HUES64 (cell line): ENCODE data around the gene IFNB1. TPM values are rescaled to one million over a fixed set of nuclear protein-coding genes. Genes with fewer than 3 reads are reported as not detected.

Experiments used
- H3K27ac ChIP-seq: 2 replicates; pipeline ENCODE4 v1.7.0; 2013; ENCODE audit warnings: low read depth, low read length, inconsistent platforms
- H3K27me3 ChIP-seq: 2 replicates; pipeline ENCODE4 v1.6.1; 2013; ENCODE audit warnings: mild to moderate bottlenecking, low read length; ENCODE audit not compliant: insufficient read depth
- H3K36me3 ChIP-seq: 2 replicates; pipeline ENCODE4 v1.6.1; 2013; ENCODE audit warnings: mild to moderate bottlenecking, low read length; ENCODE audit not compliant: insufficient read depth
- H3K4me1 ChIP-seq: 2 replicates; pipeline ENCODE4 v1.6.1; 2013; ENCODE audit warnings: mild to moderate bottlenecking, low read length, moderate library complexity; ENCODE audit not compliant: insufficient read depth
- H3K4me3 ChIP-seq: 2 replicates; pipeline ENCODE4 v1.5.1; 2013; ENCODE audit warnings: mild to moderate bottlenecking, low read length, moderate library complexity
- H3K9ac ChIP-seq: 2 replicates; pipeline ENCODE4 v1.6.1; 2013; ENCODE audit warnings: mild to moderate bottlenecking, low read depth, low read length
- H3K9me3 ChIP-seq: 2 replicates; pipeline ENCODE4 v1.6.1; 2013; ENCODE audit warnings: low read depth, low read length; ENCODE audit not compliant: insufficient read depth
- WGBS: fragments of 150-250, 120-280 bp; methylation state at CpG from one replicate; pipeline ENCODE4 v1.1.7; 2013; ENCODE audit warnings: missing lambda C conversion rate; 5-methylcytosine and 5-hydroxymethylcytosine counted together
- polyA plus RNA-seq, 2 experiments: library from polyadenylated mRNA; stranded (reverse); fragments of 50-300 nt; gene quantifications; one replicate each; pipeline ENCODE4 v1.2.3, GENCODE V29; 2013

Gene IFNB1
- polyA plus RNA-seq (2013, experiment 1 of 2) = not detected
- polyA plus RNA-seq (2013, experiment 2 of 2) = not detected

DNA sequence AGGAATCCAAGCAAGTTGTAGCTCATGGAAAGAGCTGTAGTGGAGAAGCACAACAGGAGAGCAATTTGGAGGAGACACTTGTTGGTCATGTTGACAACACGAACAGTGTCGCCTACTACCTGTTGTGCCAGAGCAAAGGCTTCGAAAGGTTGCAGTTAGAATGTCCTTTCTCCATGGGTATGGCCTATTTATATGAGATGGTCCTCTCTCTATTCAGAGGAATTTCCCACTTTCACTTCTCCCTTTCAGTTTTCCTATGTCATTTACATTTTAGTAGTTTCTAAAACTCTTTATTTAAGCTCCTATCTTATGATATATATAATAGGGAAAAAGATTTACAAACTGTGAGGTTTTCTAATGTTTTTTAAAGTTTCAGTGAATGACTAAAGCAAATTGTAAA, at the start of gene IFNB1:
TSS of gene IFNB1 (minus strand) at position 162 of the 400 bp plus-strand sequence. CDS start at position 89, 73 bp downstream.
- H3K27ac ChIP-seq = no peak within 1 kb of the TSS
- no peaks in the 10 kb centered on the region for H3K27me3 ChIP-seq
- no peaks in the 10 kb centered on the region for H3K36me3 ChIP-seq
- H3K4me1 ChIP-seq = peaks cover 12% of the 10 kb centered on the region
- no peak within 1 kb of the TSS for H3K9ac ChIP-seq
- no peak within 1 kb of the TSS for H3K4me3 ChIP-seq
- 98% methylated on average over 3 of the region's 3 CpGs for WGBS
- H3K9me3 ChIP-seq = no peaks in the 10 kb centered on the region

- no peaks in the 10 kb centered on the region for H3K36me3 ChIP-seq
- H3K27ac ChIP-seq = no peak overlapping the region
- H3K9me3 ChIP-seq = no peaks in the 10 kb centered on the region
- no peak overlapping the region for H3K9ac ChIP-seq
- H3K4me1 ChIP-seq = no peaks in the 10 kb centered on the region
- WGBS = 90% methylated on average over 4 of the region's 4 CpGs
- H3K4me3 ChIP-seq = no peak overlapping the region
- H3K27me3 ChIP-seq = no peaks in the 10 kb centered on the region
These were observed 44.0 kb upstream of the IFNB1 start for GRCh38 chr9:21121595-21122251.

GRCh38 chr9:21121079-21121478, 43.3 kb upstream of the IFNB1 start:
- Histone ChIP-seq H3K36me3 (no peaks in the 10 kb centered on the region), H3K27me3 (no peaks in the 10 kb centered on the region), H3K9me3 (no peaks in the 10 kb centered on the region), H3K4me3 (no peak overlapping the region), H3K9ac (no peak overlapping the region), H3K4me1 (no peaks in the 10 kb centered on the region), H3K27ac (no peak overlapping the region)
- 92% methylated on average over 2 of the region's 2 CpGs for WGBS

- Histone ChIP-seq H3K4me3 (no peak overlapping the region), H3K27ac (no peak overlapping the region), H3K9ac (no peak overlapping the region), H3K36me3 (no peaks in the 10 kb centered on the region), H3K4me1 (no peaks in the 10 kb centered on the region), H3K27me3 (no peaks in the 10 kb centered on the region), H3K9me3 (no peaks in the 10 kb centered on the region)
- 90% methylated on average over 7 of the region's 7 CpGs for WGBS
These were observed 41.5 kb upstream of the IFNB1 start for GRCh38 chr9:21119093-21119770.

DNA sequence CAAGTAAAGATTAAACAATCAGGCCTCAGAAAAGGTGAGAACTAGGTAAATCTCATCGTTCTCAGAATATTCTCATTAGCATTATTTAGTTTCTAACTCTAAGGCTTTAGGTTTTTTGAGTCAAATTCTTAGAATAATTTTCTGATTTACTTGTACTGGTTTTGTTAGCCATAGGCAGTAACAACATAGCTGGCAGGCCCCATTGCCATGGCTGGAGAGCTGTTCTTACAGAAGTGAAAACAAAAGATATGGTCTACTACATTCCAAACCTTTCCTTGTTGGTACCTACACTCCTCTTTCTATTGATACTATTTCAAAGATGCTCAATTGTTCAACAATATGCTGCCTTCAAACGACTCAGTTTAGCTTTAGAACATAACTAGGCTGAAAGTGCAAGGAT, 36.6 kb upstream of the IFNB1 start:
- no peak overlapping the region for H3K27ac ChIP-seq
- H3K4me1 ChIP-seq = no peaks in the 10 kb centered on the region
- 82% methylated on average over 1 of the region's 2 CpGs for WGBS
- no peak overlapping the region for H3K4me3 ChIP-seq
- H3K36me3 ChIP-seq = no peaks in the 10 kb centered on the region
- H3K27me3 ChIP-seq = no peaks in the 10 kb centered on the region
- H3K9ac ChIP-seq = no peak overlapping the region
- H3K9me3 ChIP-seq = no peaks in the 10 kb centered on the region

- Histone ChIP-seq H3K9ac (no peak overlapping the region), H3K27me3 (no peaks in the 10 kb centered on the region), H3K9me3 (no peaks in the 10 kb centered on the region), H3K36me3 (no peaks in the 10 kb centered on the region), H3K27ac (no peak overlapping the region), H3K4me1 (no peaks in the 10 kb centered on the region), H3K4me3 (no peak overlapping the region)
- WGBS = 2% methylated on average over 3 of the region's 4 CpGs
These were observed 33.2 kb upstream of the IFNB1 start for GRCh38 chr9:21110708-21111576.

- no peaks in the 10 kb centered on the region for H3K27me3 ChIP-seq
- H3K36me3 ChIP-seq = no peaks in the 10 kb centered on the region
- H3K9me3 ChIP-seq = no peaks in the 10 kb centered on the region
- H3K4me3 ChIP-seq = no peak overlapping the region
- no peak overlapping the region for H3K27ac ChIP-seq
- H3K9ac ChIP-seq = no peak overlapping the region
- WGBS = 82% methylated on average over 1 of the region's 1 CpG
- H3K4me1 ChIP-seq = peaks cover 8% of the 10 kb centered on the region; the same call in 1 of the 2 replicates
These were observed 27.0 kb upstream of the IFNB1 start for GRCh38 chr9:21104787-21105186.

- WGBS = 100% methylated on average over 1 of the region's 1 CpG
- Histone ChIP-seq H3K36me3 (no peaks in the 10 kb centered on the region), H3K4me3 (no peak overlapping the region), H3K9me3 (no peaks in the 10 kb centered on the region), H3K27me3 (no peaks in the 10 kb centered on the region), H3K4me1 (peaks cover 8% of the 10 kb centered on the region; the same call in 1 of the 2 replicates), H3K27ac (no peak overlapping the region), H3K9ac (no peak overlapping the region)
These were observed 24.6 kb upstream of the IFNB1 start for GRCh38 chr9:21102305-21102704.

GRCh38 chr9:21097817-21098216, 20.1 kb upstream of the IFNB1 start:
- Histone ChIP-seq H3K36me3 (no peaks in the 10 kb centered on the region), H3K27ac (no peak overlapping the region), H3K9me3 (no peaks in the 10 kb centered on the region), H3K4me3 (no peak overlapping the region), H3K27me3 (no peaks in the 10 kb centered on the region), H3K4me1 (no peaks in the 10 kb centered on the region), H3K9ac (no peak overlapping the region)
- WGBS = 100% methylated on average over 1 of the region's 2 CpGs

DNA sequence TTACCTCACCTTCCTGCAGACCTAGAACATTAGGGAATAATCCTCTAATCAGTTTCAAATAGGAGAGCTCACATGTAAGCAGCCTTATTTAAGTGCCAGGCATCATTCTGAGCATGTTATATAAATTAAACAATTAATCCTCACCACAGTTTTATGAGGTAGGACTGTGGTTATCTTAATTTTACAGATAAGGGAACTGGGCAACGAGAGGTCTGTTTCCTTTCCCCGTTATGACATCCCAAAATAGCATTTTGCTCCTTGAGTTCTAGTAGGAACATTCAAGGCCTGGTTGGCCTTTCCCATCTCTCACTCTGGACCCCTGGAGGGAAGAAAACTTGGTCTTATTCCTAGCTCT, 19.1 kb upstream of the IFNB1 start:
- Histone ChIP-seq H3K9ac (no peak overlapping the region), H3K4me3 (no peak overlapping the region), H3K9me3 (no peaks in the 10 kb centered on the region), H3K27me3 (no peaks in the 10 kb centered on the region), H3K4me1 (no peaks in the 10 kb centered on the region), H3K27ac (no peak overlapping the region), H3K36me3 (no peaks in the 10 kb centered on the region)
- WGBS = 95% methylated on average over 2 of the region's 2 CpGs
